IPS-18c (cell line): ENCODE data around the gene CHST9.
A peak's percentile ranks its signal among the peaks of the same experiment; 100 is the strongest.
"Not testable (repeated sequence)": the region's sequence is repeated elsewhere in the genome, so short reads cannot be mapped to it uniquely, and the experiment has no call there.

Source experiments
- H3K4me3 ChIP-seq: 2 replicates; pipeline ENCODE4 v1.7.0; 2013; ENCODE audit warnings: low read depth, mild to moderate bottlenecking, low read length, moderate library complexity; ENCODE audit not compliant: insufficient read depth
- H3K9me3 ChIP-seq: one replicate; pipeline ENCODE4 v1.6.1; 2013; ENCODE audit warnings: mild to moderate bottlenecking, low read length, moderate library complexity; ENCODE audit not compliant: control insufficient read depth, insufficient read depth

The CHST9 gene

GRCh38 chr18:27185025-27185763 lies at the start of gene CHST9:
Gene CHST9 (minus strand): TSS chr18:27185308. CDS start chr18:27142809, 42,499 bp downstream.
- Histone ChIP-seq H3K9me3 (no peaks in the 10 kb centered on the region), H3K4me3 (peak within 1 kb of the TSS; percentile 63)

- not testable (repeated sequence) for H3K9me3 ChIP-seq, H3K4me3 ChIP-seq
Measured at GRCh38 chr18:27232355-27232754, 47.2 kb upstream of the CHST9 start.

- not testable (repeated sequence) for H3K4me3 ChIP-seq, H3K9me3 ChIP-seq
Measured at GRCh38 chr18:27231671-27232070, 46.6 kb upstream of the CHST9 start.

GRCh38 chr18:27231221-27231620 lies 46.1 kb upstream of the CHST9 start:
- H3K4me3 ChIP-seq, H3K9me3 ChIP-seq: not testable (repeated sequence)

- Histone ChIP-seq H3K4me3 (no peak overlapping the region; the same call in 1 of the 2 replicates), H3K9me3 (no peaks in the 10 kb centered on the region)
Measured at GRCh38 chr18:27227721-27228120, 42.6 kb upstream of the CHST9 start.

- no peak overlapping the region for H3K4me3 ChIP-seq
- H3K9me3 ChIP-seq, result no peaks in the 10 kb centered on the region
Measured at GRCh38 chr18:27226556-27227075, 41.5 kb upstream of the CHST9 start.

GRCh38 chr18:27225947-27226481 lies 40.9 kb upstream of the CHST9 start:
- Histone ChIP-seq H3K4me3 (no peak overlapping the region), H3K9me3 (no peaks in the 10 kb centered on the region)

GRCh38 chr18:27223526-27224291 lies 38.6 kb upstream of the CHST9 start:
- no peak overlapping the region for H3K4me3 ChIP-seq
- H3K9me3 ChIP-seq, result no peaks in the 10 kb centered on the region

- no peaks in the 10 kb centered on the region for H3K9me3 ChIP-seq
Measured at GRCh38 chr18:27214831-27215230, 29.7 kb upstream of the CHST9 start.

GRCh38 chr18:27213123-27213717 lies 28.1 kb upstream of the CHST9 start:
- Histone ChIP-seq H3K9me3 (no peaks in the 10 kb centered on the region), H3K4me3 (no peak overlapping the region)

More at GRCh38 chr18:27214831-27215230, 29.7 kb upstream of the CHST9 start:
- H3K4me3 ChIP-seq, result no peak overlapping the region

- Histone ChIP-seq H3K9me3 (no peaks in the 10 kb centered on the region), H3K4me3 (no peak overlapping the region)
Measured at GRCh38 chr18:27211569-27211968, 26.5 kb upstream of the CHST9 start.

- Histone ChIP-seq H3K9me3 (no peaks in the 10 kb centered on the region), H3K4me3 (no peak overlapping the region)
Measured at GRCh38 chr18:27206411-27206810, 21.3 kb upstream of the CHST9 start.

- Histone ChIP-seq H3K4me3 (no peak overlapping the region), H3K9me3 (no peaks in the 10 kb centered on the region)
Measured at GRCh38 chr18:27202741-27203140, 17.6 kb upstream of the CHST9 start.

- no peak overlapping the region for H3K4me3 ChIP-seq
- H3K9me3 ChIP-seq, result no peaks in the 10 kb centered on the region
Measured at GRCh38 chr18:27198036-27198435, 12.9 kb upstream of the CHST9 start.

- Histone ChIP-seq H3K4me3 (no peak overlapping the region), H3K9me3 (no peaks in the 10 kb centered on the region)
Measured at GRCh38 chr18:27188309-27188708, 3.2 kb upstream of the CHST9 start.

GRCh38 chr18:27185897-27186296 lies 789 bp upstream of the CHST9 start:
- Histone ChIP-seq H3K4me3 (no peak overlapping the region; the same call in 1 of the 2 replicates), H3K9me3 (no peaks in the 10 kb centered on the region)
